A549 treated with Mapracorat at 1 μM for 4 hours (cell line): ENCODE measurements around the gene F12. TPM values are rescaled to one million over a fixed set of nuclear protein-coding genes. Genes with fewer than 3 reads are reported as not detected.

Source experiments
- total RNA-seq: library from RNA; stranded (reverse); fragments of 200-300 nt; extraction: Qiagen RNA extraction; gene quantifications from 5 replicates; pipeline ENCODE4 v1.2.3, GENCODE V29; 2022

F12 gene
- total RNA-seq = 14.4 to 25.7 TPM (median 24.1 TPM) in 5 replicates

GRCh38 chr5:177409043-177409801, at the start of gene F12:
F12 (minus strand) TSS chr5:177409564; CDS start chr5:177409527, 37 bp downstream.

GRCh38 chr5:177446200-177447065, 37.1 kb upstream of the F12 start, which contains the start of gene PRR7:
PRR7 (plus strand) TSS chr5:177446814; CDS start chr5:177455068, 8,254 bp downstream.

GRCh38 chr5:177426566-177427210, 17.3 kb upstream of the F12 start, which contains the start of gene GRK6:
GRK6 (plus strand) TSS chr5:177426676; CDS start chr5:177426846, 170 bp downstream.

GRCh38 chr5:177399997-177400868, 9.1 kb downstream of the F12 start, which contains the start of gene PFN3:
PFN3 (minus strand) TSS chr5:177400661; CDS start chr5:177400576, 85 bp downstream.

GRCh38 chr5:177384134-177384533, 25.2 kb downstream of the F12 start, which contains the start of gene SLC34A1:
SLC34A1 (plus strand) TSS chr5:177384434; CDS start chr5:177385742, 1,308 bp downstream.

GRCh38 chr5:177357459-177358351, 51.7 kb downstream of the F12 start, which contains the start of gene RGS14:
RGS14 (plus strand) TSS chr5:177357924; CDS start chr5:177358025, 101 bp downstream.

Other genes starting within 250 kb of the F12 start
- 20.1 to 26.7 TPM (median 24.3 TPM) in 5 replicates for gene RAB24, start 105.8 kb downstream of the F12 start, total RNA-seq
- 283 to 398 TPM (median 374 TPM) in 5 replicates for gene PRELID1, start 105.8 kb downstream of the F12 start, total RNA-seq
- 14.2 to 23.9 TPM (median 16.8 TPM) in 5 replicates for gene MXD3, start 97.7 kb downstream of the F12 start, total RNA-seq
- gene LMAN2, start 57.9 kb downstream of the F12 start, total RNA-seq = 179 to 207 TPM (median 194 TPM) in 5 replicates
- 3.6 to 6.4 TPM (median 4.8 TPM) in 5 replicates for gene RGS14, start 51.6 kb downstream of the F12 start, total RNA-seq
- not detected in 5 replicates for gene SLC34A1, start 25.1 kb downstream of the F12 start, total RNA-seq
- gene PFN3, start 8.9 kb downstream of the F12 start, total RNA-seq = not detected in 5 replicates
- 20.0 to 30.1 TPM (median 25.9 TPM) in 5 replicates for gene GRK6, start 17.1 kb upstream of the F12 start, total RNA-seq
- 14.7 to 37.7 TPM (median 32.5 TPM) in 5 replicates for gene PRR7, start 37.2 kb upstream of the F12 start, total RNA-seq
- 55.1 to 73.3 TPM (median 68.6 TPM) in 5 replicates for gene DBN1, start 64.1 kb upstream of the F12 start, total RNA-seq
- gene PDLIM7, start 88.0 kb upstream of the F12 start, total RNA-seq = 76.0 to 92.7 TPM (median 83.9 TPM) in 5 replicates
- gene DOK3, start 100.3 kb upstream of the F12 start, total RNA-seq = 2.8 to 6.3 TPM (median 4.0 TPM) in 5 replicates
- 105 to 149 TPM (median 139 TPM) in 5 replicates for gene DDX41, start 107.4 kb upstream of the F12 start, total RNA-seq
- gene FAM193B, start 145.0 kb upstream of the F12 start, total RNA-seq = 25.2 to 32.8 TPM (median 29.0 TPM) in 5 replicates
- 270 to 298 TPM (median 275 TPM) in 5 replicates for gene TMED9, start 182.6 kb upstream of the F12 start, total RNA-seq
- gene B4GALT7, start 190.6 kb upstream of the F12 start, total RNA-seq = 20.2 to 29.4 TPM (median 27.6 TPM) in 5 replicates